ENCODE data around the gene MRPL43. TPM values are rescaled to one million over a fixed set of nuclear protein-coding genes. Genes with fewer than 3 reads are reported as not detected.

MRPL43 gene
- total RNA-seq, 1 donor from 2014 or later: 85.4 TPM

- Histone ChIP-seq H3K27me3 (no peaks in the 10 kb centered on the region), H3K4me3 (no peak overlapping the region), H3K9me3 (no peaks in the 10 kb centered on the region), H3K36me3 (no peaks in the 10 kb centered on the region), H3K4me1 (peaks cover 7% of the 10 kb centered on the region), H3K27ac (no peak overlapping the region)
- TF ChIP-seq POLR2A (IDR thresholded peaks at IDR 0.05) (no peak), CTCF (IDR thresholded peaks at IDR 0.05) (peak in 2 of 3 experiments; percentile 30 to 36)
- no peak for DNase-seq (ENCODE audit: extremely low spot score in 2 of 2)
- intact Hi-C loops (cut with DNase I): no loop called here
These were observed 31.5 kb upstream of the MRPL43 start for GRCh38 chr10:101018600-101019439.

GRCh38 chr10:101018118-101018599, 30.9 kb upstream of the MRPL43 start:
- TF ChIP-seq POLR2AphosphoS5 (IDR thresholded peaks at IDR 0.05; ENCODE audit: insufficient read depth in 1 of 2, low read depth in 1 of 2) (no peak), CTCF (IDR thresholded peaks at IDR 0.05) (no peak), POLR2A (IDR thresholded peaks at IDR 0.05) (no peak)
- intact Hi-C loops (cut with DNase I): no loop called here
- Histone ChIP-seq H3K36me3 (no peaks in the 10 kb centered on the region), H3K9me3 (no peaks in the 10 kb centered on the region), H3K4me3 (no peak overlapping the region), H3K4me1 (peaks cover 11% of the 10 kb centered on the region), H3K27ac (no peak overlapping the region), H3K27me3 (no peaks in the 10 kb centered on the region)
- no peak for DNase-seq (ENCODE audit: extremely low spot score in 2 of 2)

- TF ChIP-seq CTCF (IDR thresholded peaks at IDR 0.05): no peak
- TF ChIP-seq POLR2A (IDR thresholded peaks at IDR 0.05): no peak
- TF ChIP-seq POLR2AphosphoS5 (IDR thresholded peaks at IDR 0.05; ENCODE audit: insufficient read depth in 1 of 2, low read depth in 1 of 2): no peak
- peaks cover 18% of the 10 kb centered on the region for H3K4me1 ChIP-seq
- H3K36me3 ChIP-seq: no peaks in the 10 kb centered on the region
- no peak for DNase-seq (ENCODE audit: extremely low spot score in 2 of 2)
- no peaks in the 10 kb centered on the region for H3K9me3 ChIP-seq
- intact Hi-C loops (cut with DNase I): no loop called here
- no peak overlapping the region for H3K27ac ChIP-seq
- no peaks in the 10 kb centered on the region for H3K27me3 ChIP-seq
- H3K4me3 ChIP-seq: no peak overlapping the region
These were observed 29.5 kb upstream of the MRPL43 start for GRCh38 chr10:101016814-101017213.

GRCh38 chr10:101015582-101015973, 28.3 kb upstream of the MRPL43 start:
- intact Hi-C loops (cut with DNase I): no loop called here
- no peak for DNase-seq (ENCODE audit: extremely low spot score in 2 of 2)
- Histone ChIP-seq H3K27me3 (no peaks in the 10 kb centered on the region), H3K4me3 (no peak overlapping the region), H3K36me3 (no peaks in the 10 kb centered on the region), H3K4me1 (peaks cover 18% of the 10 kb centered on the region), H3K9me3 (no peaks in the 10 kb centered on the region), H3K27ac (no peak overlapping the region)
- TF ChIP-seq POLR2A (IDR thresholded peaks at IDR 0.05): no peak
- TF ChIP-seq POLR2AphosphoS5 (IDR thresholded peaks at IDR 0.05; ENCODE audit: insufficient read depth in 1 of 2, low read depth in 1 of 2): no peak

- TF ChIP-seq CTCF (IDR thresholded peaks at IDR 0.05): no peak
- TF ChIP-seq POLR2A (IDR thresholded peaks at IDR 0.05): no peak
- no peak for TF ChIP-seq POLR2AphosphoS5 (IDR thresholded peaks at IDR 0.05; ENCODE audit: insufficient read depth in 1 of 2, low read depth in 1 of 2)
- Histone ChIP-seq H3K36me3 (no peaks in the 10 kb centered on the region), H3K4me1 (peaks cover 18% of the 10 kb centered on the region), H3K9me3 (no peaks in the 10 kb centered on the region), H3K27me3 (no peaks in the 10 kb centered on the region), H3K27ac (no peak overlapping the region), H3K4me3 (no peak overlapping the region)
- DNase-seq (ENCODE audit: extremely low spot score in 2 of 2): no peak
- intact Hi-C loops (cut with DNase I): no loop called here
These were observed 27.8 kb upstream of the MRPL43 start for GRCh38 chr10:101014966-101015581.

Measured in vagina (tissue), 2 donors.